Vagina (tissue), 2 donors: Measurements from ENCODE around the gene DPCD.

ENCODE experiments used
- POLR2A ChIP-seq, 2 donors: fragments of 450-650 bp; IDR thresholded peaks; one replicate each; pipeline ENCODE4 v1.6.1; 2017; ENCODE audit warnings: antibody characterized with exemption in 2 of 2, mild to moderate bottlenecking in 2 of 2, moderate library complexity in 2 of 2
- POLR2AphosphoS5 ChIP-seq, 2 donors: sonication (generic); formaldehyde crosslinking; IDR thresholded peaks; one replicate each; pipeline ENCODE4 v1.9.0; 2017; ENCODE audit warnings: antibody characterized with exemption in 2 of 2, mild to moderate bottlenecking in 2 of 2, low read depth in 1 of 2; ENCODE audit not compliant: insufficient read depth in 1 of 2

DNA sequence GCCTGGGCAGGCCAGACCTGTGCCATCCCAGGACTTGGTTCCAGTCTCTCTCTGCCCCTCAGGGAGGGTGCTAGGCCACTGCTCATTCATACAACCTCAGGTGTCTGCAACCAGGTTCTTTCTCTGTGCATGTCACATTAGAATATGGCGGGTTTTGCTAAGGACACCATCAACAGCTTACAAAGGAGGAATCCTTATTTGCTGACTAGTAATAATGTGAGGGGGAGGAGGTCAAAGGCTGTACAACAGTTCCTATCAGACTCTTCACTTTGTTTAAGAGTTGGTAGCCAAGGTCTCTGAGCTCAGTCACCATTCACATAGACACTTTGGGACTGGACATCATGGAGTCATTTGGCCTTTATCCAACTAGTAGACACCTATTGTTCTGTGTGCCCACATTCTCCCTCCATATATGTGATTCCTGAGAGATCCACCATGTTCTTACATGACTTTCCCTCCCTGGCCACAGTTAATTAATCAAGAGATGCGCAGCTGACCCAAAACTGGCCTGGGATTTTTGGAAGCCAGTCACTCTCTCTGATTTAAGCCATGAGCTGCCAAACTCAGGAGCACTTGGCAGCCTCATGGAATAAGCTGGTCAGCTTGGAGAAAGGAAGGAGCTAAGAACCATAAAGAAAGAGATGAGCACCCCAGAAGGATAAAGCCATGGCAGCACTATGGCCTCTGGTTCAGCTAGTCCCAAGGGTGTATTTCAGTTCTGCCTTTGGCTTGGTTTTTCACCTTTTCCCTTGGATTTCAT, 51.2 kb downstream of the DPCD start:
- TF ChIP-seq POLR2AphosphoS5 (IDR thresholded peaks at IDR 0.05; ENCODE audit: insufficient read depth in 1 of 2, low read depth in 1 of 2) = no peak
- no peak for TF ChIP-seq POLR2A (IDR thresholded peaks at IDR 0.05)
